ENCODE measurements around the gene RARB. TPM values are rescaled to one million over a fixed set of nuclear protein-coding genes. Genes with fewer than 3 reads are reported as not detected.

The RARB gene
- total and polyA plus RNA-seq, 9 donors, result 3.5 to 13.4 (median 7.9) TPM

DNA sequence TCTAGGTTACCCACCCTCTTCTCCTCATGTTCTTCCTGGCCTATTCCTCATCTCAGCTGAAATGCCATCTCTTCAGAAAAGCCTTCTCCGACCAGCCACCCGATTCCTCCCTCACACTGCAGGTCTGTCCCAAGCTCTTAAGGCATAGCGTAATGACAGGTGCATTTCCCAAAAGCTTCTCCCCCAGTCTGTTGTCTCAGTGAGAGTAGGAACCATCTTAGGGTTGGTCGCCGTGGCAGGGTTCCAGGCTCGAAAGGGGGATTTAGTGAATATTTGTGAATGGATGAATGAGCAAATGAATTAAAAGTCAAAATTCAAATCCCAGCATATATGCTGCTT is 158.1 kb downstream of the RARB start:
- no peak overlapping the region for H3K27ac ChIP-seq
- no peaks in the 10 kb centered on the region for H3K4me1 ChIP-seq (ENCODE audit: insufficient read depth)
- intact Hi-C loops (cut with DNase I), result no loop called here
- peaks cover 0 to 4% of the 10 kb centered on the region in 2 donors for H3K9me3 ChIP-seq
- WGBS, 3 donors, result 92 to 97% (median 94%) methylated on average over 6 of the region's 6 CpGs
- H3K36me3 ChIP-seq, result no peaks in the 10 kb centered on the region
- TF ChIP-seq, protein P1, sequence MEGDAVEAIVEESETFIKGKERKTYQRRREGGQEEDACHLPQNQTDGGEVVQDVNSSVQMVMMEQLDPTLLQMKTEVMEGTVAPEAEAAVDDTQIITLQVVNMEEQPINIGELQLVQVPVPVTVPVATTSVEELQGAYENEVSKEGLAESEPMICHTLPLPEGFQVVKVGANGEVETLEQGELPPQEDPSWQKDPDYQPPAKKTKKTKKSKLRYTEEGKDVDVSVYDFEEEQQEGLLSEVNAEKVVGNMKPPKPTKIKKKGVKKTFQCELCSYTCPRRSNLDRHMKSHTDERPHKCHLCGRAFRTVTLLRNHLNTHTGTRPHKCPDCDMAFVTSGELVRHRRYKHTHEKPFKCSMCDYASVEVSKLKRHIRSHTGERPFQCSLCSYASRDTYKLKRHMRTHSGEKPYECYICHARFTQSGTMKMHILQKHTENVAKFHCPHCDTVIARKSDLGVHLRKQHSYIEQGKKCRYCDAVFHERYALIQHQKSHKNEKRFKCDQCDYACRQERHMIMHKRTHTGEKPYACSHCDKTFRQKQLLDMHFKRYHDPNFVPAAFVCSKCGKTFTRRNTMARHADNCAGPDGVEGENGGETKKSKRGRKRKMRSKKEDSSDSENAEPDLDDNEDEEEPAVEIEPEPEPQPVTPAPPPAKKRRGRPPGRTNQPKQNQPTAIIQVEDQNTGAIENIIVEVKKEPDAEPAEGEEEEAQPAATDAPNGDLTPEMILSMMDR (IDR thresholded peaks at IDR 0.05), result no peak
- TF ChIP-seq EP300 (IDR thresholded peaks at IDR 0.05), result no peak
- no peak for TF ChIP-seq POLR2A (IDR thresholded peaks at IDR 0.05)
- no peaks in the 10 kb centered on the region for H3K27me3 ChIP-seq
- DNase-seq, result no peak
- H3K4me3 ChIP-seq, result no peak overlapping the region

DNA sequence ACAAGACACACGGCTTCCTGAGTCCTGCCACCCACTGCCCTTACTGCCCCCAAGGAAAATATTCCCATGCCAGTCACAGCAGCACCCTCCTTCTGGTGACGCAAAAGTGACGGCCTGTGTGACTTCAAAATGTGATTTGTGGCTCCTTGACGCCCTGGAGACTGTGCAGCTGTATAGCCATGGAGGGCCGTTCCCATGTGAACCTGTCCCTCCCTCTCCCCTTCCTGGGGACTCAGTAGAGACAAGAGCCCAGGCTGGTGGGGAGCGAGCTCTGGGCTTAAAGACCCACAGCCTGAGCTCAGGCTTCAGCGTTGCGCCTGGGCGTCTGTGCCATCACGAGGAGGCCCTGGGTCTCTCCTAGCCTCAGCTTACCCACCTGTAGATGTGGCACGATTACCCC is 158.5 kb downstream of the RARB start:
- Histone ChIP-seq H3K36me3 (no peaks in the 10 kb centered on the region), H3K9me3 (peaks cover 0 to 4% of the 10 kb centered on the region in 2 donors), H3K4me3 (no peak overlapping the region), H3K4me1 (ENCODE audit: insufficient read depth) (no peaks in the 10 kb centered on the region), H3K27me3 (no peaks in the 10 kb centered on the region), H3K27ac (no peak overlapping the region)
- 87 to 91% (median 90%) methylated on average over 11 of the region's 11 CpGs for WGBS, 3 donors
- intact Hi-C loops (cut with DNase I), result no loop called here
- TF ChIP-seq EP300 (IDR thresholded peaks at IDR 0.05) (no peak), POLR2A (IDR thresholded peaks at IDR 0.05) (no peak)
- TF ChIP-seq, protein P1 (IDR thresholded peaks at IDR 0.05), result no peak
- no peak for DNase-seq

DNA sequence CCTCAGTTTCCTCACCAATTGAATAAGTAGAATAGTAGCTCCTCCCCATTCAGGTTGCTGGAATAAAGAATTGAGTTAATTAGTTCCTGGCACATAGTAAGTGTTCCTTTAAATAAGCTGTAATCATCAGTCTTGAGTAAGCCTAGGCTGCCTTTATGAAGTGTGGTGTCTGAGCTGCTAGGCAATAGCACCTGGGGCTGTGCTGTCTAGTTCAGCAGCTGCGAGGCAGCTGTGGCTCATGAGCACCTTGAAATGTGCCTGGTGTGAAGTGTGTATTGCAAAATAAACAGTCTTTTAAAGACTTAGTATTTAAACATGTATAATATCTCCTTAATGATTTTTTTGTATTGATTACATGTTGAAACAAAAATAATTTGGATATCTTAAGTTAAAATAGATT is 159.0 kb downstream of the RARB start:
- WGBS, 3 donors, result 38 to 55% (median 50%) methylated on average over 1 of the region's 1 CpG
- Histone ChIP-seq H3K4me1 (ENCODE audit: insufficient read depth) (no peaks in the 10 kb centered on the region), H3K27me3 (no peaks in the 10 kb centered on the region), H3K9me3 (peaks cover 0 to 3% of the 10 kb centered on the region in 2 donors), H3K4me3 (no peak overlapping the region), H3K36me3 (no peaks in the 10 kb centered on the region), H3K27ac (no peak overlapping the region)
- TF ChIP-seq POLR2A (IDR thresholded peaks at IDR 0.05), result no peak
- no peak for TF ChIP-seq EP300 (IDR thresholded peaks at IDR 0.05)
- TF ChIP-seq, protein P1 (IDR thresholded peaks at IDR 0.05), result no peak
- no peak for DNase-seq
- intact Hi-C loops (cut with DNase I), result no loop called here

DNA sequence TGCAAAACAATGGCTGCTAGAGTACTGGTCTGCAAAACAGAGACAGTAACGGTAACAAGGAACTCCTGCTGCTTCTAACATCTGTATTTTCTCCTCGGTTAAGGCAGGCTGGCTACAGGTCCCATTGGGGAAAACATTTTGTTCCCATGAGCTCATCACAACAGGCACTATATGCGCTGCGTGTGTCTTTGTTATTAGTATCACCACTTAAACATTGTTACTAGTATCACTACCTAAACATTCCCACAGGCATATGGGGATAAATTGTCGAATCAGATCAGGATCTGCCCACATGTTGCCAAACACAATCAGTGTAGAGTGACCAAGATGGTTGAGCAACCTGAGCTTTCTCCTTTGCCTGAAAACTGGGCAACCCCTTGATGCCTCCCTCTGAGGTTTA is 159.5 kb downstream of the RARB start:
- Histone ChIP-seq H3K27me3 (no peaks in the 10 kb centered on the region), H3K27ac (no peak overlapping the region), H3K4me3 (no peak overlapping the region), H3K9me3 (no peaks in the 10 kb centered on the region), H3K4me1 (ENCODE audit: insufficient read depth) (no peaks in the 10 kb centered on the region), H3K36me3 (no peaks in the 10 kb centered on the region)
- intact Hi-C loops (cut with DNase I), result no loop called here
- 31 to 37% (median 36%) methylated on average over 5 of the region's 5 CpGs for WGBS, 3 donors
- TF ChIP-seq EP300 (IDR thresholded peaks at IDR 0.05), result no peak
- TF ChIP-seq, protein P1 (IDR thresholded peaks at IDR 0.05), result no peak
- no peak for TF ChIP-seq POLR2A (IDR thresholded peaks at IDR 0.05)
- no peak for DNase-seq

DNA sequence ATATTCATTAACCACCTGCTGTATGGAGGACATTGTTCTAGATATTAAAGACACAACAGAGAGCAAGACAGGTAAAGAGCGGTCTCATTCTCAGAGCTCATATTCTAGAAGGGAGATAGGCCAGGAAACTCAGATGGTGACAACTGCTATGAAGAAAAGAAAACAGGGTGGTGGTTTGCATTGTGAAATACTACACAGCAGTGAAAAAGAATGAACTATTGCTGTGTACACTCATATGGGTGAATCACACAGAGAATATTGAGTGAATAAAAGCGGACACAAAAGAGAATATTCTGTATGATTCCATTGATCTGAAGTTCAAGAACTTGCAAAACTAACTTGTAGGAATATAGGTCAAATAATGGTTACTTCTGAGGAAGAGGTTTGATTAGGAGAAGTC is 159.9 kb downstream of the RARB start:
- no peak overlapping the region for H3K27ac ChIP-seq
- no peak overlapping the region for H3K4me3 ChIP-seq
- H3K36me3 ChIP-seq, result no peaks in the 10 kb centered on the region
- H3K27me3 ChIP-seq, result no peaks in the 10 kb centered on the region
- TF ChIP-seq EP300 (IDR thresholded peaks at IDR 0.05) (no peak), POLR2A (IDR thresholded peaks at IDR 0.05) (no peak)
- TF ChIP-seq, protein P1 (IDR thresholded peaks at IDR 0.05), result no peak
- WGBS, 3 donors, result 95 to 99% (median 99%) methylated on average over 2 of the region's 2 CpGs
- H3K9me3 ChIP-seq, result no peaks in the 10 kb centered on the region
- DNase-seq, result no peak
- no peaks in the 10 kb centered on the region for H3K4me1 ChIP-seq (ENCODE audit: insufficient read depth)
- intact Hi-C loops (cut with DNase I), result no loop called here
